Hematopoietic multipotent progenitor cell treated with erythropoietin and hydrocortisone succinate and interleukin-3 and kit ligand, for 15 days (in vitro differentiated cells): Measurements from ENCODE around the gene LPXN.

ENCODE experiments used
- DNase-seq: peaks from one replicate; pipeline ENCODE4 v3.0.0-alpha.2; 2015; ENCODE audit warnings: low spot score

Gene LPXN

GRCh38 chr11:58524232-58525036 is 51.2 kb downstream of the LPXN start:
- DNase-seq, result peak; percentile 73

- DNase-seq, result peak; percentile 6
These were observed 61.8 kb downstream of the LPXN start for GRCh38 chr11:58513747-58514367.

GRCh38 chr11:58511636-58512035 is 64.0 kb downstream of the LPXN start:
- DNase-seq, result no peak

GRCh38 chr11:58509748-58510147 is 65.9 kb downstream of the LPXN start:
- DNase-seq, result no peak

GRCh38 chr11:58508814-58509213 is 66.8 kb downstream of the LPXN start:
- no peak for DNase-seq

GRCh38 chr11:58508005-58508404 is 67.7 kb downstream of the LPXN start, which contains the start of gene OR5B21:
Gene OR5B21, minus strand, starts transcription at chr11:58508105. Its CDS starts 0 bp downstream, at chr11:58508105.
- no peak for DNase-seq

- no peak for DNase-seq
These were observed 68.3 kb downstream of the LPXN start for GRCh38 chr11:58507355-58507754.

- DNase-seq, result no peak
These were observed 68.7 kb downstream of the LPXN start for GRCh38 chr11:58506935-58507334.

- no peak for DNase-seq
These were observed 69.8 kb downstream of the LPXN start for GRCh38 chr11:58505849-58506248.

GRCh38 chr11:58504232-58504631 is 71.4 kb downstream of the LPXN start:
- DNase-seq, result no peak

GRCh38 chr11:58503361-58503856 is 72.2 kb downstream of the LPXN start:
- no peak for DNase-seq

GRCh38 chr11:58502004-58502403 is 73.7 kb downstream of the LPXN start:
- DNase-seq, result no peak

GRCh38 chr11:58498464-58498863 is 77.2 kb downstream of the LPXN start:
- no peak for DNase-seq

GRCh38 chr11:58497951-58498350 is 77.7 kb downstream of the LPXN start:
- no peak for DNase-seq

GRCh38 chr11:58495906-58496305 is 79.8 kb downstream of the LPXN start:
- DNase-seq, result no peak

- DNase-seq, result no peak
These were observed 81.6 kb downstream of the LPXN start for GRCh38 chr11:58494101-58494500.

- DNase-seq, result no peak
These were observed 82.0 kb downstream of the LPXN start for GRCh38 chr11:58493676-58494075.

GRCh38 chr11:58490827-58491226 is 84.8 kb downstream of the LPXN start:
- no peak for DNase-seq

- no peak for DNase-seq
These were observed 88.5 kb downstream of the LPXN start for GRCh38 chr11:58487170-58487569.

GRCh38 chr11:58485961-58486360 is 89.7 kb downstream of the LPXN start:
- no peak for DNase-seq
